Inferior parietal cortex (tissue), 1 donor: ENCODE data around the gene ST7.
"Not testable (repeated sequence)": the region's sequence is repeated elsewhere in the genome, so short reads cannot be mapped to it uniquely, and the experiment has no call there.

Source experiments
- DNase-seq: peaks from one replicate; pipeline ENCODE4 v3.0.0-alpha.2; 2016; ENCODE audit errors: extremely low spot score

ST7 gene

DNA sequence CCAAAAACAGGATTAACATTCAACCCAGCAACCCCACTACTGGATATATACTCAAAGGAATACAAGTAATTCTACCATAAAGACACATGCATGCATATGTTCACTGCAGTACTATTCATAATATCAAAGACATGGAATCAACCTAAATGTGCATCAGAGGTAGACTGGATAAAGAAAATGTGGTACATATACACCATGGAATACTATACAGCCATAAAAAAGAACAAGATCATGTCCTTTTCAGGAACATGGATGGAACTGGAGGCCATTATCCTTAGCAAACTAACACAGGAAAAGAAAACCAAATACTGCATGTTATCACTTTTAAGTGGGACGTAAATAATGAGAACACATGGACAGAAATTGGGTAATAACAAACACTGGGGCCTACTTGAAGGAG lies 77.5 kb downstream of the ST7 start:
- not testable (repeated sequence) for DNase-seq

- no peak for DNase-seq
These were observed 79.5 kb downstream of the ST7 start for GRCh38 chr7:117032810-117033209.

GRCh38 chr7:117034851-117035464 lies 81.7 kb downstream of the ST7 start:
- no peak for DNase-seq

GRCh38 chr7:117035465-117035862 lies 82.2 kb downstream of the ST7 start:
- DNase-seq = no peak

DNA sequence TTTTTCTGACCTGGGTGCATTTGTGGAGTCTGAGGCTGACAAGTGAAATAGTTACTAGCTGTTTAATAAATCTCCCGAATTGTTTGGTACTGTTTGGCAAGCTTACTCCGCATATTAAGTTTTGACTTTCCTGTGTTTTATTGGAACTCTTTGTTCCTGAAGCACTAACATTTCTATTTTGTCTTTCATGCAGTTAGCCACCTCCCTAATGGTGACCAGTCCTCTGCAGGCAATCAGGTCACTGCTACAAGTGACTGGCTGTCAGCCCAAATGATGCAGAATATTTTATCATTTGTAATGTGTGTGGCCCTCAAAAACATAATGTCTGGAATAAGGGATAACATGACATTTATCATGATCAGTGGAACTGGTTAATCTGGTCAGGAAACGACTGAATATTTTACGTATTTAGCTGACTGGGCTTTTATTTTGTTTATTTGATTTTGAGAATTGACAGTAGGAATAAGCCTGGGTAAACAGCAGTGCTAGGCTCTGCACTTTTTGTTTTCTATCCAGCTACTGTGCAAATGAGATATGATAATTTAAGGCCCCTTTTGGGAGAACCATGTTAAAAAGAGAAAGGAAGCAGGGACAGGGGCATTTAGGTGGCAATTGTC lies 82.9 kb downstream of the ST7 start:
- no peak for DNase-seq

DNA sequence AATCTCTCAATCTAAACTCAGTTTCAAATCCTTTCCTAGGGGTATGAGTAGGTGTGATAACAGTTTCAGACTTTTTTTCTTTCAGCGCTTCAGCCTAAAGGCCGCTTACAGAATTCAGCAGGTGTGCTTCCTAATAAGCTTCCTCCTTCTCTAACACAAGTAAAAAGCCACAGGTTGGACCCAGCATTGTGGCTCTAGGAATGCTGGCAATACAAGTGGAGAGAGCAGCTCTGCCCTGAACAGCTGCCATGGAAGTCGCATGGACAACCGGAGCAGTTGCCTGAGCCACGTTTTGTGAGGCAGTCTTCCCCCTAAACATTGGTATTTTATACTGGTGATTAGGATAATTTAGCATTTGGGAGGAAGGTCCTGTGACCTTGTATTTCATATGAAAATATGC lies 83.5 kb downstream of the ST7 start:
- DNase-seq = no peak

DNA sequence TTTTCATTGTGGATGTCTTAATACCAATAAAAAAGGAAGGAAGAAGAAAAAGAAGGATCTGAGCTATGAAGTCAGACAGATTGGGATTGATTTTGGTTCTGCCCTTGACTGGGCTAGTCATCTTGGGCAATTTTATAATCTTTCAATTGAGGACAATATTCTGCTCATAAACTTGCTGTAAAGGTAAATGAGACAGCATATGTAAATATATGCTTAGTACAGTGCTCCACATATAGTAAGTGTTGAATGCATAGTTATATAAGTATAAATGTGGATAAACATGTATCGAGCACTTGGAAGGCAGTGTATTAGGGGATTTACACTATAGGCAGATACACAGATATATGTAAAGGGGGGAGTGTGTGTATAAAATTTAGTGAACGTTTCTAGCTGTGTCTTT lies 85.1 kb downstream of the ST7 start:
- no peak for DNase-seq

DNA sequence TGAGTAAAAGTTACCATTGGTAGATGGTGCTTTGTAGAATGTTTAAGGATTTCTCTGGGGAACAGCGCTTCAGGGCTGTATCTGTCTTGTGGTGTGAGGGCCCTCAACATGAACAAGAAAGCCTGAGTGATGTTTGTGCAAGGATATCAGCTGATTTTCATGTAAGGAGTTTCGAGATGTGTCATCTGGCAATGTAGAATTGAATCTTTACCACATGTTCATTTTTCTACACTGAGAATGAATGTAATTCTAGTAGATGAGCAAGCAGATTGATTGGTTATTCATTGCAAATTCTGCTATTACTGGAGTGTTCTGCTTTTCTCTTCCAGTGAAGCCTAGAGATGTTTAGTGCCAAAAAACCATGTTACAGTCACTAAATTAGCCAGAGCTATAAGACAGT lies 87.7 kb downstream of the ST7 start:
- no peak for DNase-seq

DNA sequence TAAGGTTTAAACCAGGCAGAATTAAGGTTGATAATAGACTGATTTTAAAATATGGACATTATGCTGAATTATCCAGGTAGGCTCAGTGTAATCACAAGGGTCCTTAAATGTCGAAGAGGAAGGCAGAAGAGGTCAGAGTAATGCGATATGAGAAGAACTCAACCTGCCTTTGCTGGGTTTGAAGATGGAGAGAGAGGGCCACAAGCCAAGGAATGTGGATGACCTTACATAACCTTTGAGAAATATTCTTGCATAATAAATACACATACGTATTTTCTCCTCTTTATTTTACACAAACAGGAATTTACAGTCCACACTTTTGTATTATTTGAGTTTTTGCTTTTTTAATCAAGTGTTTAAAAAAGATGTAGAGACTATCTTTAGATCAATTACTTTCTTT lies 88.5 kb downstream of the ST7 start:
- DNase-seq = no peak

GRCh38 chr7:117043108-117043825 lies 90.0 kb downstream of the ST7 start:
- no peak for DNase-seq

GRCh38 chr7:117044664-117045063 lies 91.4 kb downstream of the ST7 start:
- no peak for DNase-seq

- peak; percentile 75 for DNase-seq
These were observed 92.8 kb downstream of the ST7 start for GRCh38 chr7:117045927-117046710.

GRCh38 chr7:117047496-117047895 lies 94.2 kb downstream of the ST7 start:
- no peak for DNase-seq

DNA sequence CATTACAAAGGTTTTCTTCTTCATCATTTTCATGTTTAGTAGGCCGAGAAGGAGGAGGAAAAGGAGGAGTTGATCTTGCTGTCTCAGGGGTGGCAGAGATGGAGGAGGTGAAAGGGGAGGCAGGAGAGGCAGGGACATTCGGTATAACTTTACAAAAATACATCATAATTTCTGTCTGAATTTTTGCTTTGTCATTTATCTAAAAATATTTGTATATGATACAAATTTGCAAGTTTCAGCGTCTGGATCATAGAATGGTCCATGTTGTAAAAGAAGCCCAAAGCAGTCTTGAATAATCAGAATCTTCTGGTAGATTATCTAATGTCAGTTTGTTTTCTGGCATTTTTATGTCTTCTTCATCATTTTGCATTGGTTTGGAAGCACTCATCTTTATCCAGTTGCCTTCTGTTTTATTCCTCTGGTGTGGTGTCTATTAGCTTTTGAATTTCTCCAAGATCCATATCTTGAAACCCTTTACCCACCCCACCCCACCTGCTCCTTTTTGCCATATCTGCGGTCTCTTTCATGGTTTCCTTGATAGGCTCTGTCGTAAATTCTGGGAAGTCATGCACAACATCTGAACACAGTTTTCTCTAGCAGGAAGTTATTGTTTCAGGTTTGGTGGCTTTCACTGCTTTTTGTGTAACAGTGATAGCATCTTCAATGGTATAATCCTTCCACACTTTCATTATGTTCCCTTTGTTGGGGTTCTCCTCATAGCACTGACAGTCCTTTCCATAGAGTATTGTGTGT lies 95.0 kb downstream of the ST7 start:
- DNase-seq = no peak

DNA sequence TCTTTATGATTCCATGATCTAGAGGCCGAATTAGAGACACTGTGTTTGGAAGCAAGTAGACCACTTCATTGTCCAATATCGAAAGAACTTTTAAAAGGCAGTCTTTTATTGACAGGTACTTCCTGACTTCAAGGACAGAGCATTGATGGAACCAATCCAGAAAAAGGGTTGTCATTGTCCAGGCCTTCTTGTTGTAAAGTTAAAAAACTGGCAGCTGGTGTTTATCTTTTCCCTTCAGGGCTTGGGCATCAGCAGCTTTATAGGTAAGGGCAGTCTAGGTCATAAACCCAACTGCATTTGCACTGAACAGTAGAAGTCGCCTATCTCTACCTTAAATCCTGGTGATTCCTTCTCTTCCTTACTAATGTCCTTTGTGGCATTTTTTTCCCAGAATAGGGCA lies 95.6 kb downstream of the ST7 start:
- DNase-seq = no peak

DNA sequence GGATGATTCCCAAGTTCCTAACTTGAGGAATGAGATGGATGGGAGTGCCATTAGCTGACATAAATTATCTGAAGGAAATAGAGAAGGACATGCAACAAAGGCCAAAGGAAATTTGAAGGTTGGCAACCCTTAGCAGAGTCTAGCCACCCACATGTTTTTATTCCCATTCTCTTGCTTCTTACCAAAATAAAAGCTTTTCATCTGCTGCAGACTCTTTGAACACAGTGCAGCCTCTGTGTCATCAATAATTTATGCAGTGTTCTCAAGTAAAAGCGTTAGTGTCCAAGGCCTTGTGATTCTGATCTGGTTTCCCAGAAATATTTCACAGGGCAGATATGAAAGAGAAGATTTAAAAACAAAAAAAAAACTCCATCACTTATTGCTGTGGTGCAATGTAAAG lies 98.5 kb downstream of the ST7 start:
- DNase-seq = no peak

DNA sequence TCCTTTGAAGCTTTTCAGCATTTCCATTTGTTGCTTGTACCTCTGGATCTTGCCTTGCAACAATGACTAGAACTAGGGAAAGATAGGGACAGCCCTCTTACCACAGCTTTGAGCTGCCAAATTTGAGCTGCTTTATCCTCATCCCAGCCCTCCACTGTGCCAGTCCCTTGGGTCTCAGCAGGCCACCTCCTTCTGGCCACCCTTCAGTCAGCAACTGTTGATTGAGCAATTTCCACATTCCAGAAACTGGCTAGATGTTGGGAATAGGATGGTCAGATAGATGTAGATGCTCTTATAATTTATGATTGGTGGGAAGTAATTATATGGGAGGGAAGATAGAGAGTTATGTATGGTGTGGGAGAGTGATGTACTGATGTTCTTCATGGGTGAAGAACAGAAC lies 100.1 kb downstream of the ST7 start:
- DNase-seq = no peak

- no peak for DNase-seq
These were observed 108.5 kb downstream of the ST7 start for GRCh38 chr7:117061751-117062150.

DNA sequence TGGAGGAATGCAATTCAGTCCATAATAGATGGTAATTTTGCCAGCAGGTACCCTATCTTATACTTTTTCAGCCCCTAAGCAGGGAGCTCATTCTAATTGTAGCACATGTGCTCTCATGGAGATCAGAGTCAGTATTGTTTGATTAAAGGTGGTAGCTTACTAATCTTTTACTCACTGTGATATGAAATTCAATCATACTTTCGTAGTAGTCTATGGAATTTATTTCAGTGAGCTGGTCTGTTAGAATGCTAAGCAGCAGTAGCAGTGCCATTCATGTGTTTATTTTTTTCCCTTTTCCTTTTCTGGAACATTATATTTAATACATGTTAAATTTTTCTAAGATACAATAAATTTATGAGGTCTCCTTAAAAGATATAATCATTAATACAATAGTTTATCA lies 109.0 kb downstream of the ST7 start:
- no peak for DNase-seq

GRCh38 chr7:117064688-117065087 lies 111.4 kb downstream of the ST7 start:
- no peak for DNase-seq

DNA sequence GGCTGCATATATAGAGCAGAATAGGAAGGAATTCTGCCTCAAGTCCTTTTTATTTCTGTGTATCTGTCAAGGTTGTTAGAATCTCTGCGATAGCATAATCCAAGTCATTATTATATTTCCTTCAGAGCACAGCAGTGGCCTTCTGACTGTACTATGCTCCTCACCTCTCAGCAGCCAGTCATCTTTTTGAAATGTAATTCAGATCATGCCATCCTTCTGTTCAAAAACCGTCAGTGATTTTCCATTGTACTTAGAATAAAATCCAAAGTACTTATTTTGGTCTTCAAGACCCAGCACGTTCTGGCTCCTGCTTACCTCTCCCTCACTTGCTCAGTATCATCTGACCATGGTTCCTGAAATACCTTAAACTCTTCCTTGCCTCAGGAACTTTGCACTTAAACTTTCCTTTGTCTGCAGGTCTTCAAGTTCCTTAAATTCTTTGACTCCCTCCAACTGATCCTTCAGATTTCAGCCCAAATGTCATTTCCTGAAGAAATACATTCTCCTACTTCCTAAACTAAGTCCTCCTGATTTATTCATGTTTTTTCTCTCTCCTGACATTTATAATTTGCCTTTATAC lies 112.4 kb downstream of the ST7 start:
- DNase-seq = no peak
